NB4 (cell line): ENCODE measurements around the gene CD3D.

Source experiments
- DNase-seq: peaks from one replicate; pipeline ENCODE4 v3.0.0; 2010; ENCODE audit warnings: low read depth
- H3K4me3 ChIP-seq: one replicate; pipeline ENCODE4 v1.5.1; 2011; ENCODE audit warnings: mild to moderate bottlenecking, low read depth, low read length, moderate library complexity
- MYC ChIP-seq: IDR thresholded peaks from 2 replicates; pipeline ENCODE4 v1.6.1; 2011; ENCODE audit warnings: low read depth, low read length
- POLR2A ChIP-seq: IDR thresholded peaks from 2 replicates; pipeline ENCODE4 v1.6.1; 2011; ENCODE audit warnings: mild to moderate bottlenecking; ENCODE audit not compliant: insufficient read length; ENCODE audit errors: extremely low read depth
- TF ChIP-seq, protein P1 (sequence below): IDR thresholded peaks from 2 replicates; pipeline ENCODE4 v1.6.1; 2011; ENCODE audit warnings: low read depth, low read length
- TF ChIP-seq, protein P2 (sequence below): IDR thresholded peaks from one replicate; pipeline ENCODE4 v1.5.1; 2012; ENCODE audit warnings: low read depth, low read length

CD3D gene

DNA sequence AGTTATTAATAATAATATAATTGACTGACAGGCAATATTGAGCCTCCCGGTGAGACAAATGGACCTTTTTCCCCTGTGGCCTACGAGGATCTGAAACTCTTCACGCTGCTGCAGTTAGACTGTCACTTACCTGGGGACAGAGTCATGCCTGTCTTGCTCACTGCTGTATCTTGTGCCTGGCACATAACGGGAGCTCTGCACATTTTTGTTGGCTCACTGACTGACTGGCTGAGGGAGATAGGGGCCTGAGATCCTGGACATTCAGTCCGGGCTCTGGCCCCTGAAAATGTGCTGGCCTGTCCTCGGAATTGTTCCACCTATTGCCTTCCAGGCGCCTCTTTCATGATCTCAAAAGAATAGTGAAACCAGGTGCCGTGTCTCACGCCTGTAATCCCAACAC is 743 bp upstream of the CD3D start:
- no peak overlapping the region for H3K4me3 ChIP-seq
- no peak for DNase-seq
- TF ChIP-seq, protein P1, sequence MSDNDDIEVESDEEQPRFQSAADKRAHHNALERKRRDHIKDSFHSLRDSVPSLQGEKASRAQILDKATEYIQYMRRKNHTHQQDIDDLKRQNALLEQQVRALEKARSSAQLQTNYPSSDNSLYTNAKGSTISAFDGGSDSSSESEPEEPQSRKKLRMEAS = no peak
- TF ChIP-seq, protein P2, sequence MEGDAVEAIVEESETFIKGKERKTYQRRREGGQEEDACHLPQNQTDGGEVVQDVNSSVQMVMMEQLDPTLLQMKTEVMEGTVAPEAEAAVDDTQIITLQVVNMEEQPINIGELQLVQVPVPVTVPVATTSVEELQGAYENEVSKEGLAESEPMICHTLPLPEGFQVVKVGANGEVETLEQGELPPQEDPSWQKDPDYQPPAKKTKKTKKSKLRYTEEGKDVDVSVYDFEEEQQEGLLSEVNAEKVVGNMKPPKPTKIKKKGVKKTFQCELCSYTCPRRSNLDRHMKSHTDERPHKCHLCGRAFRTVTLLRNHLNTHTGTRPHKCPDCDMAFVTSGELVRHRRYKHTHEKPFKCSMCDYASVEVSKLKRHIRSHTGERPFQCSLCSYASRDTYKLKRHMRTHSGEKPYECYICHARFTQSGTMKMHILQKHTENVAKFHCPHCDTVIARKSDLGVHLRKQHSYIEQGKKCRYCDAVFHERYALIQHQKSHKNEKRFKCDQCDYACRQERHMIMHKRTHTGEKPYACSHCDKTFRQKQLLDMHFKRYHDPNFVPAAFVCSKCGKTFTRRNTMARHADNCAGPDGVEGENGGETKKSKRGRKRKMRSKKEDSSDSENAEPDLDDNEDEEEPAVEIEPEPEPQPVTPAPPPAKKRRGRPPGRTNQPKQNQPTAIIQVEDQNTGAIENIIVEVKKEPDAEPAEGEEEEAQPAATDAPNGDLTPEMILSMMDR = no peak
- no peak for TF ChIP-seq POLR2A
- no peak for TF ChIP-seq MYC

DNA sequence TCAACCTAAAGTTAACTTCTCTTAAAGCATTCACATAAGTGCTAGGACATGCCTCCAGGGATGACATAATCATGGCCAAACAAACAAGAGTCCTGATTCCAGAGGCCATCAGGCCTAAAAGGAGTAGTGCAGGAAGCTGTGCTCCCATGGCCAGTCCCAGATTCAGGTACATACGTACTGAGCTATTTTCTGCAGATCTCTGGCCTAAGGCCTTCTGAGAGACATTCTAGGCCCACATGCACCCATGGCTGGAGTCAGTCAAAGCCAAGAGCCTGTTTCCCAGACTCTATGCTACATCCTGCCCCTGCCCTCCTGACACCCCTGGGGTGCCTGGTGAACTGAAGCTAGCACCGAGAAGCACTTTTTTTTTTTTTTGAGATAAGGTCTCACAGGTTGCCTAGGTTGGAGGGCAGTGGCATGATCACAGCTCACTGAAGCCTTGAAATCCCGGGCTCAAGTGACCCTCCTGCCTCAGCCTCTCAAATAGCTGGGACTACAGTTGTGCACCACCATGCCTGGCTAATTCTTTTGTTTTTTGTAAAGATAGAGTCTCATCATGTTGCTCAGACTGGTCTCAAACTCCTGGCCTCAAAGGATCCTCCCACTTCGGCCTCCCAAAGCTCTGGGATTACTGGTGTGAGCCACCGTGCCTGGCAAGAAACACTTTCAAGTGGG is 553 bp downstream of the CD3D start:
- H3K4me3 ChIP-seq = peak overlapping the region; percentile 59
- DNase-seq = peak; percentile 25
- TF ChIP-seq POLR2A = no peak
- no peak for TF ChIP-seq MYC
- TF ChIP-seq, protein P1 = no peak
- TF ChIP-seq, protein P2 = no peak

DNA sequence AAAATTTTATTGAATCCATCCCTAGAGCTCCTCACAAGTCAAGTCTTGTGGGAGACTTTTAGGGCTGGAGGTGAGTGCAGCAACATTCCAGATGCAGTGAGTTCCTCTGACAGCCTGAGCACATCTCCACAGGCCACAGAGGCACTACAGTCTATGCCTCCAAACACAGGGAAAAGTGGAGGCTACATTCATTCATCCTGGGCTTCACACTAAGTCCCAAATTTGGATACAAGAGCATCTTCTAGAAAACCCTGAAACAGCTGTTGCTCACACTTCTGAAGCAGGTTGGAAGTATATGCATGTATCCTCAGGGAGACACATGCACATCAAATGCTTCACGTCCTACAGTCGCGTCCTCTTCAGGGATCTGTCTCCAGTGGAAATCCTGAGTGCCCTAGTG is 1.2 kb downstream of the CD3D start:
- peak overlapping the region; percentile 59 for H3K4me3 ChIP-seq
- TF ChIP-seq, protein P2 = no peak
- no peak for TF ChIP-seq POLR2A
- no peak for TF ChIP-seq MYC
- TF ChIP-seq, protein P1 = no peak
- DNase-seq = no peak

DNA sequence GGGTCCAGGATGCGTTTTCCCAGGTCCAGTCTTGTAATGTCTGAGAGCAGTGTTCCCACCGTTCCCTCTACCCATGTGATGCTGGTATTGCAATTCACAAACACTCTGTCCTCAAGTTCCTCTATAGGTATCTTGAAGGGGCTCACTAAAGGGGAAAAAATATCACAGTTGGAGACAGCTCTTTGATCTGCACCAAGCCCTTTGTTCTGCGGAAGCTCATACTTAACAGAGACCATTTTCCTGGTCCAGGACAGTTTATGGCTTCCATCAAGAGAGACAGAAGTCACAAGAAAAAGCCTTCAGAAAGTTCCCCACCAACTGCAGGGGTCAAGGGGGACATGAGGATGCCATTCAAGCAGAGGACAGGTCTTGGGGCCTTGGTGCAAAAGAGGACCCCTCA is 2.1 kb downstream of the CD3D start:
- TF ChIP-seq MYC = no peak
- TF ChIP-seq, protein P2 = no peak
- TF ChIP-seq POLR2A = no peak
- TF ChIP-seq, protein P1 = no peak
- no peak for DNase-seq
- H3K4me3 ChIP-seq = no peak overlapping the region

DNA sequence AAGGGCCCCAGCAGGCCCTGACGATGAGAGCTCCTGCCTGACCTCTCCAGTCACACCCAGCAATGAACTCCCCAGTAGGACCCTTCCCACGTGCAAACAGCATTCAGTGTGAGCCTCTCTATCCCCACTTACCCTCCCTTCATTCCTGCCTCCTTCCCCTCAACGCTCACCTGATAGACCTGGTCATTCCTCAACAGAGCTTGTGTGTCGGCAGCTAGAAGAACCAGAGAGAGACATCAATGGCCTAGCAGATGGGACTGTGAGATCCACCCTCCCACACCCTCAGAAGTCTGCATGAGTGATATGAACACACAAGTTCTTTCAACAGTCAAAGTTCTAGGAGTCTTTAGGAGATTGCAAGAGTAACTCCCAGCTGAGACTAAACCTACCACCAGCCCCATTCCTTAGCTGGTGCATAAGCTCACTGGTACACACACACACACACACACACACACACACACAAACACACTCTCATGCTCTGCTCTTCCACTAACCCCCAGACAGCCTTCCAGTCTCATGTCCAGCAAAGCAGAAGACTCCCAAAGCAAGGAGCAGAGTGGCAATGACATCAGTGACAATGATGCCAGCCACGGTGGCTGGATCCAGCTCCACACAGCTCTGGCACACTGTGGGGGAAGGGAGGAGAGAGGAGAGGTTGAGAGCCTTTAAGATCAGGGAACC is 3.1 kb downstream of the CD3D start:
- DNase-seq = no peak
- H3K4me3 ChIP-seq = no peak overlapping the region
- TF ChIP-seq, protein P1 = no peak
- TF ChIP-seq MYC = no peak
- TF ChIP-seq POLR2A = no peak
- TF ChIP-seq, protein P2 = no peak
